ENCODE measurements around the gene GZF1. TPM values are rescaled to one million over a fixed set of nuclear protein-coding genes. Genes with fewer than 3 reads are reported as not detected.

GZF1 gene
- total RNA-seq, 5 donors from 2014 or later (not counting 1 experiment from before 2014, with no cell fraction given): 10.2 to 35.1 (median 13.1) TPM

GRCh38 chr20:23410916-23411695 is 49.1 kb downstream of the GZF1 start:
- Mint-ChIP-seq H3K4me1 (peaks cover 57 to 60% (median 58%) of the 10 kb centered on the region in 3 donors), H3K27me3 (no peaks in the 10 kb centered on the region)

GRCh38 chr20:23412026-23412425 is 50.0 kb downstream of the GZF1 start:
- ATAC-seq (replicated peaks in 1 of 4) (no peak), DNase-seq (no peak)
- no peaks in the 10 kb centered on the region for H3K27me3 ChIP-seq (replicated peaks in 1 of 2; ENCODE audit: control insufficient read depth in 2 of 2, extremely low read depth in 1 of 2, insufficient read depth in 2 of 2, low read length in 1 of 2)
- Mint-ChIP-seq H3K4me3 (no peak overlapping the region), H3K27ac (no peak overlapping the region), H3K4me1 (peaks cover 53 to 65% (median 61%) of the 10 kb centered on the region in 3 donors), H3K27me3 (no peaks in the 10 kb centered on the region), H3K9me3 (no peaks in the 10 kb centered on the region), H3K36me3 (peaks cover 5% of the 10 kb centered on the region)
- no peaks in the 10 kb centered on the region for H3K36me3 ChIP-seq (ENCODE audit: control insufficient read depth in 2 of 2, extremely low read depth in 1 of 2, insufficient read depth in 1 of 2, low read length in 1 of 2)
- no peak overlapping the region for H3K27ac ChIP-seq (ENCODE audit: low read length)
- no CpG with 5 or more reads among the region's 1 CpG for whole genome bisulfite sequencing (ENCODE audit: insufficient coverage)
- CTCF ChIA-PET: interaction anchor here in 1 of 2 donors (1.0 kb wide), 1 partner anchor 9 kb away, joined by 4 read pairs; the partner anchor contains the start of gene NAPB
- peaks cover 3 to 18% of the 10 kb centered on the region in 2 experiments for H3K4me1 ChIP-seq (ENCODE audit: control insufficient read depth in 1 of 2, extremely low read depth in 1 of 2, insufficient read depth in 2 of 2, low read length in 2 of 2)
- no peak overlapping the region for H3K4me3 ChIP-seq (ENCODE audit: control insufficient read depth in 1 of 2, extremely low read depth in 1 of 2, low read length in 1 of 2)
- H3K9me3 ChIP-seq: no peaks in the 10 kb centered on the region
- POLR2A ChIA-PET: interaction anchor here in 1 of 2 donors (0.7 kb wide), 1 partner anchor 11 kb away, joined by 3 read pairs; no protein-coding TSS in a partner anchor

More at GRCh38 chr20:23410916-23411695, 49.1 kb downstream of the GZF1 start:
- CTCF ChIA-PET: interaction anchor here in 1 of 2 donors (1.0 kb wide), 1 partner anchor 10 kb away, joined by 4 read pairs; the partner anchor contains the start of gene NAPB
- no CpG with 5 or more reads among the region's 3 CpGs for WGBS (ENCODE audit: insufficient coverage)
- DNase-seq (no peak), ATAC-seq (replicated peaks in 1 of 4) (no peak)
- H3K4me3 Mint-ChIP-seq: no peak overlapping the region
- H3K27ac Mint-ChIP-seq: no peak overlapping the region
- no peak overlapping the region for H3K4me3 ChIP-seq (ENCODE audit: control insufficient read depth in 1 of 2, extremely low read depth in 1 of 2, low read length in 1 of 2)
- H3K27ac ChIP-seq (ENCODE audit: low read length): no peak overlapping the region
- no peaks in the 10 kb centered on the region for H3K27me3 ChIP-seq (replicated peaks in 1 of 2; ENCODE audit: control insufficient read depth in 2 of 2, extremely low read depth in 1 of 2, insufficient read depth in 2 of 2, low read length in 1 of 2)
- H3K4me1 ChIP-seq (ENCODE audit: control insufficient read depth in 1 of 2, extremely low read depth in 1 of 2, insufficient read depth in 2 of 2, low read length in 2 of 2): peaks cover 3 to 16% of the 10 kb centered on the region in 2 experiments
- H3K9me3 ChIP-seq: no peaks in the 10 kb centered on the region
- H3K36me3 ChIP-seq (ENCODE audit: control insufficient read depth in 2 of 2, extremely low read depth in 1 of 2, insufficient read depth in 1 of 2, low read length in 1 of 2): no peaks in the 10 kb centered on the region
- H3K36me3 Mint-ChIP-seq: peaks cover 5% of the 10 kb centered on the region
- POLR2A ChIA-PET: no interaction called here
- H3K9me3 Mint-ChIP-seq: no peaks in the 10 kb centered on the region

- no peak overlapping the region for H3K27ac Mint-ChIP-seq
- Histone ChIP-seq H3K27me3 (replicated peaks in 1 of 2; ENCODE audit: control insufficient read depth in 2 of 2, extremely low read depth in 1 of 2, insufficient read depth in 2 of 2, low read length in 1 of 2) (no peaks in the 10 kb centered on the region), H3K27ac (ENCODE audit: low read length) (no peak overlapping the region), H3K4me1 (ENCODE audit: control insufficient read depth in 1 of 2, extremely low read depth in 1 of 2, insufficient read depth in 2 of 2, low read length in 2 of 2) (peaks cover 4 to 17% of the 10 kb centered on the region in 2 experiments), H3K36me3 (ENCODE audit: control insufficient read depth in 2 of 2, extremely low read depth in 1 of 2, insufficient read depth in 1 of 2, low read length in 1 of 2) (no peaks in the 10 kb centered on the region), H3K9me3 (no peaks in the 10 kb centered on the region), H3K4me3 (ENCODE audit: control insufficient read depth in 1 of 2, extremely low read depth in 1 of 2, low read length in 1 of 2) (no peak overlapping the region)
- POLR2A ChIA-PET: no interaction called here
- CTCF ChIA-PET: no interaction called here
- no peak overlapping the region for H3K4me3 Mint-ChIP-seq
- no peak for ATAC-seq (replicated peaks in 1 of 4)
- no peak for DNase-seq
- H3K9me3 Mint-ChIP-seq: no peaks in the 10 kb centered on the region
- H3K36me3 Mint-ChIP-seq: peaks cover 5% of the 10 kb centered on the region
- H3K27me3 Mint-ChIP-seq: no peaks in the 10 kb centered on the region
- WGBS (ENCODE audit: insufficient coverage): no CpG with 5 or more reads among the region's 3 CpGs
- H3K4me1 Mint-ChIP-seq: peaks cover 54 to 64% (median 59%) of the 10 kb centered on the region in 3 donors
Measured at GRCh38 chr20:23413862-23414422, 52.0 kb downstream of the GZF1 start.

GRCh38 chr20:23414526-23415188 is 52.7 kb downstream of the GZF1 start:
- no peaks in the 10 kb centered on the region for H3K36me3 ChIP-seq (ENCODE audit: control insufficient read depth in 2 of 2, extremely low read depth in 1 of 2, insufficient read depth in 1 of 2, low read length in 1 of 2)
- no peaks in the 10 kb centered on the region for H3K27me3 ChIP-seq (replicated peaks in 1 of 2; ENCODE audit: control insufficient read depth in 2 of 2, extremely low read depth in 1 of 2, insufficient read depth in 2 of 2, low read length in 1 of 2)
- H3K36me3 Mint-ChIP-seq: peaks cover 5% of the 10 kb centered on the region
- no peak overlapping the region for H3K4me3 Mint-ChIP-seq
- no CpG with 5 or more reads among the region's 1 CpG for WGBS (ENCODE audit: insufficient coverage)
- no peaks in the 10 kb centered on the region for H3K9me3 ChIP-seq
- CTCF ChIA-PET: interaction anchor here in 1 of 2 donors (1.7 kb wide), 1 partner anchor 65 kb away, joined by 7 read pairs; no protein-coding TSS in a partner anchor
- H3K4me1 Mint-ChIP-seq: peaks cover 59 to 71% (median 62%) of the 10 kb centered on the region in 3 donors
- H3K27me3 Mint-ChIP-seq: no peaks in the 10 kb centered on the region
- peaks cover 6 to 15% of the 10 kb centered on the region in 2 experiments for H3K4me1 ChIP-seq (ENCODE audit: control insufficient read depth in 1 of 2, extremely low read depth in 1 of 2, insufficient read depth in 2 of 2, low read length in 2 of 2)
- H3K27ac ChIP-seq (ENCODE audit: low read length): no peak overlapping the region
- no peak overlapping the region for H3K4me3 ChIP-seq (ENCODE audit: control insufficient read depth in 1 of 2, extremely low read depth in 1 of 2, low read length in 1 of 2)
- no peak overlapping the region for H3K27ac Mint-ChIP-seq
- DNase-seq (no peak), ATAC-seq (replicated peaks in 1 of 4) (no peak)
- H3K9me3 Mint-ChIP-seq: no peaks in the 10 kb centered on the region
- POLR2A ChIA-PET: interaction anchor here in 1 of 2 donors (0.6 kb wide), 1 partner anchor 63 kb away, joined by 4 read pairs; no protein-coding TSS in a partner anchor

GRCh38 chr20:23415555-23415954 is 53.6 kb downstream of the GZF1 start:
- H3K27ac Mint-ChIP-seq: no peak overlapping the region
- CTCF ChIA-PET: interaction anchor here (1.0 to 1.7 kb wide), 2 partner anchors 66 kb away, joined by 4 to 7 read pairs; no protein-coding TSS in a partner anchor
- no peak overlapping the region for H3K4me3 ChIP-seq (ENCODE audit: control insufficient read depth in 1 of 2, extremely low read depth in 1 of 2, low read length in 1 of 2)
- no peaks in the 10 kb centered on the region for H3K9me3 ChIP-seq
- H3K27me3 Mint-ChIP-seq: no peaks in the 10 kb centered on the region
- H3K27ac ChIP-seq (ENCODE audit: low read length): no peak overlapping the region
- H3K4me1 Mint-ChIP-seq: peaks cover 55 to 70% (median 62%) of the 10 kb centered on the region in 3 donors
- H3K9me3 Mint-ChIP-seq: no peaks in the 10 kb centered on the region
- DNase-seq: no peak
- no peaks in the 10 kb centered on the region for H3K36me3 ChIP-seq (ENCODE audit: control insufficient read depth in 2 of 2, extremely low read depth in 1 of 2, insufficient read depth in 1 of 2, low read length in 1 of 2)
- WGBS (ENCODE audit: insufficient coverage): 80% methylated on average over 1 of the region's 5 CpGs
- peak overlapping the region in 1 of 3 donors; percentile 24 for H3K4me3 Mint-ChIP-seq
- POLR2A ChIA-PET: no interaction called here
- H3K4me1 ChIP-seq (ENCODE audit: control insufficient read depth in 1 of 2, extremely low read depth in 1 of 2, insufficient read depth in 2 of 2, low read length in 2 of 2): peaks cover 11 to 19% of the 10 kb centered on the region in 2 experiments
- no peak for ATAC-seq (replicated peaks in 1 of 4)
- peaks cover 5% of the 10 kb centered on the region for H3K36me3 Mint-ChIP-seq
- no peaks in the 10 kb centered on the region for H3K27me3 ChIP-seq (replicated peaks in 1 of 2; ENCODE audit: control insufficient read depth in 2 of 2, extremely low read depth in 1 of 2, insufficient read depth in 2 of 2, low read length in 1 of 2)
